ENCODE data around the gene FALEC.
A peak's percentile ranks its signal among the peaks of the same experiment; 100 is the strongest.
"Not testable (repeated sequence)": the region's sequence is repeated elsewhere in the genome, so short reads cannot be mapped to it uniquely, and the experiment has no call there.

Gene FALEC

GRCh38 chr1:150572918-150573647 is 57.5 kb downstream of the FALEC start:
- no peak for TF ChIP-seq CTCF (IDR thresholded peaks at IDR 0.05; ENCODE audit: control insufficient read depth, insufficient read depth, low read depth, low read length, missing control alignments)
- no peak overlapping the region for H3K4me3 ChIP-seq (ENCODE audit: control insufficient read depth, low read depth, low read length)
- DNase-seq (ENCODE audit: low read depth) = no peak

GRCh38 chr1:150573648-150574071 is 58.1 kb downstream of the FALEC start:
- H3K4me3 ChIP-seq (ENCODE audit: control insufficient read depth, low read depth, low read length); DNase-seq (ENCODE audit: low read depth): not testable (repeated sequence)

- no peak for DNase-seq (ENCODE audit: low read depth)
- no peak for TF ChIP-seq CTCF (IDR thresholded peaks at IDR 0.05; ENCODE audit: control insufficient read depth, insufficient read depth, low read depth, low read length, missing control alignments)
- peak overlapping the region; percentile 29 for H3K4me3 ChIP-seq (ENCODE audit: control insufficient read depth, low read depth, low read length)
These were observed 58.9 kb downstream of the FALEC start for GRCh38 chr1:150574260-150575071.

GRCh38 chr1:150575072-150575489 is 59.5 kb downstream of the FALEC start:
- peak overlapping the region; percentile 92 for H3K4me3 ChIP-seq (ENCODE audit: control insufficient read depth, low read depth, low read length)
- TF ChIP-seq CTCF (IDR thresholded peaks at IDR 0.05; ENCODE audit: control insufficient read depth, insufficient read depth, low read depth, low read length, missing control alignments) = no peak
- no peak for DNase-seq (ENCODE audit: low read depth)

- peak overlapping the region; percentile 92 for H3K4me3 ChIP-seq (ENCODE audit: control insufficient read depth, low read depth, low read length)
- DNase-seq (ENCODE audit: low read depth) = no peak
These were observed 60.2 kb downstream of the FALEC start for GRCh38 chr1:150575518-150576366.

GRCh38 chr1:150576367-150576711 is 60.8 kb downstream of the FALEC start:
- DNase-seq (ENCODE audit: low read depth) = no peak
- no peak for TF ChIP-seq CTCF (IDR thresholded peaks at IDR 0.05; ENCODE audit: control insufficient read depth, insufficient read depth, low read depth, low read length, missing control alignments)
- peak overlapping the region; percentile 92 for H3K4me3 ChIP-seq (ENCODE audit: control insufficient read depth, low read depth, low read length)

More at GRCh38 chr1:150575518-150576366, 60.2 kb downstream of the FALEC start:
- TF ChIP-seq CTCF (IDR thresholded peaks at IDR 0.05; ENCODE audit: control insufficient read depth, insufficient read depth, low read depth, low read length, missing control alignments) = no peak
